Gastrocnemius medialis (tissue), 4 donors: ENCODE results near the gene POLD2.

Experiments used
- POLR2A ChIP-seq, 2 donors: fragments of 450-650 bp; IDR thresholded peaks; one replicate each; pipeline ENCODE4 v1.6.1; 2017; ENCODE audit warnings: antibody characterized with exemption in 2 of 2, mild to moderate bottlenecking in 2 of 2, moderate library complexity in 2 of 2
- TF ChIP-seq, protein P1 (sequence below), 5 experiments: fragments of 450-650 bp in 3 of 5; fragments of 200-600 bp in 2 of 5; sonication (generic) in 2 of 5; IDR thresholded peaks in 4 of 5; conservative IDR thresholded peaks in 1 of 5; 1 replicate in 4 of 5; 2 replicates in 1 of 5; pipeline ENCODE4 v1.5.1; 2016 to 2019; ENCODE audit warnings: antibody characterized with exemption in 5 of 5, mild to moderate bottlenecking in 3 of 5, moderate library complexity in 3 of 5

DNA sequence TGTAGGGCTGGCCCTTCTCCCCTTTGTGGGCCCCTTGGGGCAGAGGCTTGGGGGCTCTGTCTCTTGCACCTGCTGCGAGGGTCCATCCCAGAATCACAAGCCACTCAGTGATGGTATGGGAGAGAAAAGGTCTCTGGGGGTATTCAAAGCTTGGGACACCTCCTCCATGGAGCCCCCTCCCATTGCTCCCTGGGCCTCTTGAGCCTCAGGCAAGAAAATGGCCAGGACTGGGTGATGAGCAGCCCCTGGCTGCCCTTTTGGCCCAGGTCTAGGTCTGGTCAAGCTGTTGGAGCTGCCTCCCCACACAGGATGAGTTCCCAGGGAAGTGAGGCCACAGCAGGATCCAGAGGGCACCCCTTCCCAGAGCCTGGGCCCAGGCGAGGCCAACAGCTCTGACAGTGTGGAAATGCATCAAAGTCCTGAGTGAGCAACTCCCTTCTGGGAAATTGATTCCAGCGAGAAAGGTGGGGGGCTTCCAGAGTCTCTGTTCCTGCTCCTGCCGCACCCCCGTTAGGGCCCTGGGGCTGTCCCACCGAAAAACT lies 21.1 kb upstream of the POLD2 start:
- TF ChIP-seq POLR2A (IDR thresholded peaks at IDR 0.05) = no peak
- TF ChIP-seq, protein P1, sequence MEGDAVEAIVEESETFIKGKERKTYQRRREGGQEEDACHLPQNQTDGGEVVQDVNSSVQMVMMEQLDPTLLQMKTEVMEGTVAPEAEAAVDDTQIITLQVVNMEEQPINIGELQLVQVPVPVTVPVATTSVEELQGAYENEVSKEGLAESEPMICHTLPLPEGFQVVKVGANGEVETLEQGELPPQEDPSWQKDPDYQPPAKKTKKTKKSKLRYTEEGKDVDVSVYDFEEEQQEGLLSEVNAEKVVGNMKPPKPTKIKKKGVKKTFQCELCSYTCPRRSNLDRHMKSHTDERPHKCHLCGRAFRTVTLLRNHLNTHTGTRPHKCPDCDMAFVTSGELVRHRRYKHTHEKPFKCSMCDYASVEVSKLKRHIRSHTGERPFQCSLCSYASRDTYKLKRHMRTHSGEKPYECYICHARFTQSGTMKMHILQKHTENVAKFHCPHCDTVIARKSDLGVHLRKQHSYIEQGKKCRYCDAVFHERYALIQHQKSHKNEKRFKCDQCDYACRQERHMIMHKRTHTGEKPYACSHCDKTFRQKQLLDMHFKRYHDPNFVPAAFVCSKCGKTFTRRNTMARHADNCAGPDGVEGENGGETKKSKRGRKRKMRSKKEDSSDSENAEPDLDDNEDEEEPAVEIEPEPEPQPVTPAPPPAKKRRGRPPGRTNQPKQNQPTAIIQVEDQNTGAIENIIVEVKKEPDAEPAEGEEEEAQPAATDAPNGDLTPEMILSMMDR (IDR thresholded peaks at IDR 0.05 in 4 of 5, conservative IDR thresholded peaks at IDR 0.05 in 1 of 5) = no peak
